DND-41 (cell line): Measurements from ENCODE around the gene PEF1.

Experiments used
- ATAC-seq: fragments of 200-7000 bp; cut with Tn5 transposase; 3 replicates; pipeline ENCODE4 v1.9.1; 2021; ENCODE audit warnings: low read depth; ENCODE audit not compliant: insufficient read depth
- DNase-seq: peaks from one replicate; pipeline ENCODE4 v3.0.0-alpha.2; 2020
- H2AFZ ChIP-seq: 2 replicates; pipeline ENCODE4 v1.6.0; 2012; ENCODE audit warnings: low read depth, low read length
- H3K27ac ChIP-seq: 2 replicates; pipeline ENCODE4 v1.5.1; 2012; ENCODE audit warnings: low read length, inconsistent platforms
- H3K27me3 ChIP-seq: fragments of 200-600 bp; sonication (generic); 2 replicates; pipeline ENCODE4 v1.6.0; 2012; ENCODE audit warnings: low read length, mild to moderate bottlenecking, inconsistent platforms; ENCODE audit not compliant: insufficient read depth, poor library complexity
- H3K36me3 ChIP-seq: 2 replicates; pipeline ENCODE4 v1.5.1; 2012; ENCODE audit warnings: low read length, inconsistent platforms; ENCODE audit not compliant: insufficient read depth
- H3K4me1 ChIP-seq: 2 replicates; pipeline ENCODE4 v1.5.1; 2012; ENCODE audit warnings: mild to moderate bottlenecking, low read length; ENCODE audit not compliant: insufficient read depth
- H3K4me2 ChIP-seq: 2 replicates; pipeline ENCODE4 v1.6.0; 2012; ENCODE audit warnings: mild to moderate bottlenecking, moderate library complexity, low read length, inconsistent platforms; ENCODE audit not compliant: insufficient read depth
- H3K4me3 ChIP-seq, 2 experiments: fragments of 200-600 bp in 1 of 2; shearing (Covaris generic) in 1 of 2; 2 replicates each; pipeline ENCODE4 v1.5.1; 2012 to 2016; ENCODE audit warnings: inconsistent platforms in 2 of 2, low read length in 2 of 2, mild to moderate bottlenecking in 2 of 2, low read depth in 1 of 2, moderate library complexity in 1 of 2
- H3K79me2 ChIP-seq: 2 replicates; pipeline ENCODE4 v1.6.0; 2012; ENCODE audit warnings: low read length, inconsistent platforms; ENCODE audit not compliant: insufficient read depth
- H3K9ac ChIP-seq: 2 replicates; pipeline ENCODE4 v1.6.0; 2012; ENCODE audit warnings: low read depth, mild to moderate bottlenecking, inconsistent platforms, low read length, moderate library complexity
- H3K9me3 ChIP-seq: 2 replicates; pipeline ENCODE4 v1.5.1; 2012; ENCODE audit warnings: low read length, moderate library complexity, mild to moderate bottlenecking, inconsistent platforms; ENCODE audit not compliant: insufficient read depth, severe bottlenecking
- H4K20me1 ChIP-seq: 2 replicates; pipeline ENCODE4 v1.6.0; 2012; ENCODE audit warnings: low read length; ENCODE audit not compliant: insufficient read depth
- CTCF ChIP-seq: IDR thresholded peaks from 2 replicates; pipeline ENCODE4 v1.5.1; 2012; ENCODE audit warnings: borderline replicate concordance, low read length, moderate library complexity, mild to moderate bottlenecking; ENCODE audit not compliant: poor library complexity, severe bottlenecking; ENCODE audit errors: extremely low read depth
- EZH2 ChIP-seq: IDR thresholded peaks from 3 replicates; pipeline ENCODE4 v1.6.1; 2012; ENCODE audit warnings: borderline replicate concordance, low read depth, mild to moderate bottlenecking, moderate library complexity, low read length, inconsistent platforms; ENCODE audit not compliant: severe bottlenecking

Gene PEF1

GRCh38 chr1:31598980-31599379 is 45.7 kb downstream of the PEF1 start:
- H3K9ac ChIP-seq, result no peak overlapping the region
- TF ChIP-seq CTCF, result no peak
- TF ChIP-seq EZH2, result no peak
- H3K4me2 ChIP-seq, result no peak overlapping the region
- no peaks in the 10 kb centered on the region for H3K9me3 ChIP-seq
- H3K79me2 ChIP-seq, result no peaks in the 10 kb centered on the region
- H3K4me1 ChIP-seq, result no peaks in the 10 kb centered on the region
- peaks cover 8% of the 10 kb centered on the region for H3K27me3 ChIP-seq
- H2AFZ ChIP-seq, result no peak overlapping the region
- H3K27ac ChIP-seq, result no peak overlapping the region
- no peak for DNase-seq
- H3K36me3 ChIP-seq, result no peaks in the 10 kb centered on the region
- no peak overlapping the region for H3K4me3 ChIP-seq
- no peak for ATAC-seq
- H4K20me1 ChIP-seq, result peaks cover 2% of the 10 kb centered on the region; the same call in 1 of the 2 replicates

DNA sequence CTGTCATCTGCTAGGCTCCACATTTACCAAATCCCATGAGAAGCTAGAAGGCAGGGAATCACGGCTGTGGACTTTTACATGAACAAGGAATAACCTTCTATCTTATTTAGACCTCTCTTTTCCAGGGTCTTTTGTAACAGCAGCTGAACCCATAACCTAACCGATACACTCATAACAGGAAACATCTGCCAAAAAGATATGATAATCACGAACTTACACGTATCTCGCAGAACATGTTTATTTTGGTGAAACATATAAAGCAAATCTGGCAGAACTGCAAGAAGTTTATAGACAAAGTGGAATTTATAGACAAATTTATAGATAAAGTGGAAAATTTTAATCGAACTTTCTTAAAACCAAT is 48.0 kb downstream of the PEF1 start:
- DNase-seq (no peak), ATAC-seq (no peak)
- no peak overlapping the region for H3K27ac ChIP-seq
- no peaks in the 10 kb centered on the region for H3K4me1 ChIP-seq
- no peak overlapping the region for H2AFZ ChIP-seq
- no peak for TF ChIP-seq CTCF
- H3K27me3 ChIP-seq, result peaks cover 5% of the 10 kb centered on the region
- H3K79me2 ChIP-seq, result no peaks in the 10 kb centered on the region
- no peak overlapping the region for H3K9ac ChIP-seq
- H4K20me1 ChIP-seq, result peaks cover 4% of the 10 kb centered on the region; the same call in 1 of the 2 replicates
- no peaks in the 10 kb centered on the region for H3K9me3 ChIP-seq
- no peak overlapping the region for H3K4me2 ChIP-seq
- no peak overlapping the region for H3K4me3 ChIP-seq
- no peaks in the 10 kb centered on the region for H3K36me3 ChIP-seq

- Histone ChIP-seq H3K9me3 (no peaks in the 10 kb centered on the region), H3K79me2 (no peaks in the 10 kb centered on the region), H3K4me1 (no peaks in the 10 kb centered on the region), H3K4me3 (no peak overlapping the region), H4K20me1 (peaks cover 4% of the 10 kb centered on the region; the same call in 1 of the 2 replicates), H3K4me2 (no peak overlapping the region), H2AFZ (no peak overlapping the region), H3K27me3 (no peaks in the 10 kb centered on the region), H3K36me3 (no peaks in the 10 kb centered on the region), H3K9ac (no peak overlapping the region), H3K27ac (no peak overlapping the region)
- ATAC-seq, result no peak
- TF ChIP-seq CTCF, result no peak
- no peak for TF ChIP-seq EZH2
- DNase-seq, result no peak
These were observed 48.6 kb downstream of the PEF1 start for GRCh38 chr1:31595836-31596736.
